GM19035 (cell line): ENCODE data around the gene HYOU1.
A peak's percentile ranks its signal among the peaks of the same experiment; 100 is the strongest.
"Not testable (repeated sequence)": the region's sequence is repeated elsewhere in the genome, so short reads cannot be mapped to it uniquely, and the experiment has no call there.

Experiments used
- ATAC-seq: cut with Tn5 transposase; IDR thresholded peaks from one replicate; pipeline ENCODE4 v1.9.1; 2021; ENCODE audit not compliant: unreplicated experiment

Gene HYOU1

DNA sequence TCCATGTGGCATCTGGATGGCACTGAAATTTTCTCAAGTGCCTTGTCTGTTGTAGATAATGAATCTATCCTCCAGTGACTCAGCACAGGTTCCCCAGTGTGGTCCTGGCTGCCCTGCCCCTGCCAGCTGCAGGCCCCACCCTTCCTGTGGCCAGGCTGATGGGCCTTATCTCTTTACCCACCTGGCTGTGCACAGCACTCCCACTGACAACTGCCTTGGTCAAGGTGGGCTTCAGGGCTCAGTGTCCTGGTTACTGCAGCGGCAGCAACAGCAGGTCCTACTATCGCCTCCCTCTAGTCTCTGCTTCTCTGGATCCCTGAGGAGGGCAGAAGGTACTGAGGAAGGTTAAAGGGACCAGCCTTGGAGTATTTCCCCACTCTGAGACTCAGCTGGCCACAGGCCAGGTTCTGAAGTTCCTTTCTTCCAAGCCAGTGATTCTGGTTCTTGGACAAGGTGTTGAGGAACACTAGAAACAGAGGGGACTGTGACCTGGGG lies 30.8 kb upstream of the HYOU1 start:
- no peak for ATAC-seq

DNA sequence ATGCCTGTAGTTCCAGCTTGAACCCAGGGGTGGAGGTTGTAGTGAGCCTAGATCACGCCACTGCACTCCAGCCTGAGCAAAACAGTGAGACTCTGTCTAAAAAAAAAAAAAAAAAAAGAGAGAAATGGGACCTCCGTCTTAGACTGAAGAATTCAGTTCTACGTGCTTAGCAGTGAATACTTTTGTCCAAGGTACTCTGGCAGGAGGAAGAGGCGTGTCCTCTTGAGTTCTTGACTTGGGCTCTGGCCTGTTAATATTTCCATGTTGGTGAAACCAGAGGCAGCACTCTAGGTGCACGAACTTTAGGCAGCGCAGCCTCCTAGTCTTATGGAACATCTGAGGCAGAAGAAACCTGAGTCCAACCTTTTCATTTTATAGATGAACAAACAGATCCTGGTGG lies 30.1 kb upstream of the HYOU1 start:
- no peak for ATAC-seq

DNA sequence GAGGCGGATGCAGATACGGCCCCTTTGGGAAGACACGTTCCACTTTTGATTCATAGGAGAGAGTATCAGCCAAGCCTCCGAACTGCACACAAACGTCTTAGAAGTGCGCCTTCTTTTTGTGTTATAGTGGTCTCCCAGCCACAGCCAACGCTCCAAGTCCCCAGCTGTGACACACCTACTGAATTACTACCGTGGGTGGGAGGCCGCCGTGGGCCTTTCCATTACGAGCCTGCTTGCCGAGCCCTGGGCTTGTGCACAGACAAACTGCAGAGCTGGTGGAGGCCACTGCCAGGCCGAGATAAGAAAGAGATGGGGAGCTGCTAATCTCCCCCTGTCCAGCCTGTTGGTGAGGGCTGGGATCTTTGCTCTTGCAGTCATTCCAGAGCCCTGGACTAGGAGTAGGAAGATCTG lies 28.4 kb upstream of the HYOU1 start:
- ATAC-seq, result peak; percentile 21

DNA sequence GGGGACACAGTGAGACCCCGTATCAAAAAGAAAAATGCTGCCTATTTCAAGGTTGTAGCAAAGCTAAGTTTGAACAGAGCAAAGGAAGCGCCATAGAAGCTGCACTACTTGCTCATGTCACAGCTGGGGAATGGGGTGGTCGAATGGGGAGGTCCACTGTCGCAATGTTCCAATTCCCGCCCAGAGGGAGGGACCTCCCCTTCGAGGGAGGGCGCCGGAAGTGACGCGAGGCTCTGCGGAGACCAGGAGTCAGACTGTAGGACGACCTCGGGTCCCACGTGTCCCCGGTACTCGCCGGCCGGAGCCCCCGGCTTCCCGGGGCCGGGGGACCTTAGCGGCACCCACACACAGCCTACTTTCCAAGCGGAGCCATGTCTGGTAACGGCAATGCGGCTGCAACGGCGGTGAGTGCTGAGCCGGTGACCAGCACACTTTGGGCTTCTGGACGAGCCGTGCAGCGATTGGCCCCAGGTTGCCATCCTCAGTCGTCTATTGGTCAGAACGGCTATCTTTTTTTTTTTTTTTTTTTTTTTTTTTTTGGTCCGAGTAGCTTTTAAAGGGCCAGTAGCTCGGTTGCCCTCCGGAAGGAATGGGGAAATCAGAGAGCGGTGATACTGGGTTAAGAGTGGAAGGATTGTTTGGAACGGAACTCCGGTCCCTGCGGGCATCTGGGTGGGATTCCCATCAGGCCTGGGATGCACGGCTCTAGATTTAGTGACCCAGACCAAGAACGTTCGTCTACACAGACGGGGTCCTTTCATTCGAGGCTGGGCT lies 27.8 kb upstream of the HYOU1 start, which contains the start of gene HMBS:
Gene HMBS (plus strand): TSS at position 219 of the 774 bp plus-strand sequence. CDS start 153 bp downstream, at position 372.
- peak; percentile 91 for ATAC-seq

DNA sequence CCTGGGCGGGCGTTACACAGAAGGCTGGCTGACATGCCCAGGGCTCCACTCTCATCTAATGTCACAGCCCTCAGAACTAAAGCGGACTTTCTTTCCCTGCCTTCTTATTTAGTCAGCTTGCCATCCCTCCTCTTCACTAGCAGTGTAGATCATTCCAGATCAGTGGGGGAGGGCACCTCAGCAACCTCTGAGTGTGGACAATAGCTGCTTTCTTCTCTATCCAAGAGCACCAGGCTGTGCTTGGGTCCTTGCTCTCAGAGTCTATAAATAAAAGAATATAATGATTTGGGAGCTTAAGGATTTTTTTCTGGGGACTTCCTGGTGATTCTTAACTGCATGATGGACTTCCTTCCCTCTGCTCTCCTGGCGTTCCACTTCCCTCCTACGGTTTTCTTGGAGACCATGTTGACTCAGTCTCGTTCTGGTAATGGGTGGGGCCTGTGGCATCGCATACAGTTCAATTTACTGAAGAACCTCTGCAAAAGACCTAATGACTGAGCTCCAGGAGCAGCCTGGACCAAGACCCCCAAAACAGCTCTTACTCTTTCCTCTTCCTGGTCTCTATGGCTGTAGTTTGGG lies 24.8 kb upstream of the HYOU1 start:
- no peak for ATAC-seq

DNA sequence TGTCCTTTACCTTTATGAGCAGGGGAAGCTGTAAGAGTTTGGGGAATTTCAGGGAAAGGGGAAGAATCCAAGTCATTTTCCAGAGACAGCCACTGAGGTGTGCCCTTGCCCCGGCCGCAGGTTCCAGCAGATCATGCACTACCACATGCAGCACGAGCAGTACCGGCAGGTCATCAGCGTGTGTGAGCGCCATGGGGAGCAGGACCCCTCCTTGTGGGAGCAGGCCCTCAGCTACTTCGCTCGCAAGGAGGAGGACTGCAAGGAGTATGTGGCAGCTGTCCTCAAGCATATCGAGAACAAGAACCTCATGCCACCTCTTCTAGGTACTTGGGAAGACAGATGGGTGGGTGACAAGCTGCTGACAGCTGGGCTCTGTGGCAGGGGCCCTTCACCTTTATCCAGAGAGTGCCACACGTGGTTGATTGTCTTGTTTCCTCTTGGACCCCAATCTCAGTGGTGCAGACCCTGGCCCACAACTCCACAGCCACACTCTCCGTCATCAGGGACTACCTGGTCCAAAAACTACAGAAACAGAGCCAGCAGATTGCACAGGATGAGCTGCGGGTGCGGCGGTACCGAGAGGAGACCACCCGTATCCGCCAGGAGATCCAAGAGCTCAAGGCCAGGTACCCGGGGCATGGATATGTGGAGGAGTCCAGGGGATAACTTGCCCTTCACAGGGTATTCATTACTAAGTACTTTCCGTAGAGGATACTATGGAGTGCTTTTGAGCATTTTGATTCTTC lies 21.8 kb upstream of the HYOU1 start:
- ATAC-seq, result no peak

DNA sequence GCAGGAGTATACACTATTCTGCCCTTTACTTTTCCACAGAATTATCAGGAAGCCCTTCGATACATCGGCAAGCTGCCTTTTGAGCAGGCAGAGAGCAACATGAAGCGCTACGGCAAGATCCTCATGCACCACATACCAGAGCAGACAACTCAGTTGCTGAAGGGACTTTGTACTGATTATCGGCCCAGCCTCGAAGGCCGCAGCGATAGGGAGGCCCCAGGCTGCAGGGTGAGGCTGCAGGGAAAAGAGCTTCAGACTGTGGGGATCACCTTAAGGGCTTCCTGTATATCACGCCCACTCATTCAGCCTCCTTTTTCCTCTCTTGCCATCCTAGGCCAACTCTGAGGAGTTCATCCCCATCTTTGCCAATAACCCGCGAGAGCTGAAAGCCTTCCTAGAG lies 20.8 kb upstream of the HYOU1 start:
- no peak for ATAC-seq

DNA sequence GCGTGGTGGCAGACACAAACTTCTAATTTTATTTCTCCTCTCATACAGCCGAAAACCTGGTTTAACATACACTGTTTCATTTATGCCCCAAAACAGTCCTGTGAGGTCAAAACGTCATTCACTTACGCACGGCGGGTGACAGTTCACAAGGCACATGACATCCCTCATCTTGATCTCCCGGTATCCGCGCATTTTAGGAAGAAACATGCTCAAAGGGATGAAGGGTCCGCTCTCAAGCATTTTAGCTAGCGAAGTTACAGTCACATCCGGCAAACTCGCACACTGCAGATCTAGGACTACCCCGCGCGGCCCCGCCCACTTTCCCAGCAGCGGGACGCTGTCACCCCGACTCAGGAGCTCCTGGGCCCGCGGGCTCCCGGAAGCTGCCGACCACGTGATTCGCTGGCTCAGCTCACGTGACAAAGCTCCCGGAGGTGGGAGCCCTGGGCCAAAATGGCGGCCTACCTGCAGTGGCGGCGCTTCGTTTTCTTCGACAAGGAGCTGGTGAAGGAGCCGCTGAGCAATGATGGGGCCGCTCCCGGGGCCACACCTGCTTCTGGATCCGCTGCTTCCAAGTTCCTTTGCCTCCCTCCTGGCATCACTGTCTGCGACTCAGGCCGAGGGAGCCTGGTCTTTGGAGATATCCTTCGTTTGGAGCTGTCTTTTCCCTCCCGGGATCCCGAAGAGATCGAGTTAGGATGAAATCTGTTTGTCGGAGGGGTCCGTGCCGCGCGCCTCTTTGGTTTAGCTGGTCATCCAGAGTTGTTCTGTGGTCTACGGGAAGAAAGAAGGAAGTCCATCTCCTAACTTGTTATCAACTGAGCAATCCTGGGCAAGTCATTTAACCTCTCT lies 10.6 kb upstream of the HYOU1 start, which contains the start of gene VPS11:
Gene VPS11 (plus strand): TSS at position 448 of the 852 bp plus-strand sequence. CDS start 6 bp downstream, at position 454.
- peak; percentile 90 for ATAC-seq

DNA sequence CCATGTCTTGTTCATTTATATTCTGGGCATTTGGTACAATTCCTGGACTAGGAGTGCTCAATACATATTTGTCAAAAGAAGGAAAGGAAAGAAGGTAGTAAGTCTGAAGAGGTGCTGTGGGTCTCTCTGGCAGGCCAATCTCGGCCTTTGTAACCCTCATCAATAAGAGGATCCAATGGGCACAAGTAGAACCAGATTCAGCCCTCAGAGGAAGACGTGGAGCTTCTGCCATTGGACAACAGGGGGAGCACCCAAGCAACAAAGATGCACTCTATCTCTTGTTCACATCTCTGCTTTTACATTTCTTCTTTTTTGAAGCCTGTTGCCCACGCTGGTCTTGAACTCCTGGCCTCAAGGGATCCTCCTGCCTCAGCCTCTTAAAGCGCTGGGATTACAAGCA lies 8.4 kb upstream of the HYOU1 start:
- no peak for ATAC-seq

DNA sequence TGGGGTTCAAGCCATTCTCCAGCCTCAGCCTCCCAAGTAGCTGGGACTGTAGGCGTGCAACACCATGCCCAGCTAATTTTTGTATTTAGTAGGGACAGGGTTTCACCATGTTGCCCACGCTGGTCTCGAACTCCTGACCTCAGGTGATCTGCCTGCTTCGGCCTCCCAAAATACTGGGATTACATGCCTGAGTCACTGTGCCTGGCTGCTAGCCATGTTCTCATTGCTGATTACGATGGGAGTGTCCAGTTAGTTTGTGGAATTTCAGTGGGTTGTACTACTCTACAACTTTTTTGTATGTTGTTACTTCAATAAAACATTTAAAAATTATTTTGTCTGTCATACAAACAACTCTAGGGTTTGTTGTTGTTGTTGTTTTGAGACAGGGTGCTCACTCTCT lies 5.8 kb upstream of the HYOU1 start:
- no peak for ATAC-seq

DNA sequence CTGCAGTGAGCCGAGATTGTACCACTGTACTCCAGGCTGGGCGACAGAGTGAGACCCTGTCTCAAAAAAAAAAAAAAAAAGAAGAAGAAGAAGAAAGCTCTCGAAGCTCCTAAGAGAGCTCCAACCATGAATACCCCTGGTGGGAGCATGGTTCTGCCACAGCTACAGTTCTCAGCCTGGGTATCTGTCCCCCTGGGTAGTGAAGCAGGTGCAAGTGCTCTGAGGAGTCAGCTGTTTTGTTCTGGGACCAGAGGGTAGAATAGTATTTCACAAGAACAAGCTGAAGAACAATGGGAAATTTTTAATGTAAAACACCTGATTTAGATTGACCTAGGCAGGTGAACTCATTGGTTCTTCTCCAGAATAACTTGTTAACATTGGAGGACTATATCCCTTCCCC lies 4.3 kb upstream of the HYOU1 start:
- no peak for ATAC-seq

DNA sequence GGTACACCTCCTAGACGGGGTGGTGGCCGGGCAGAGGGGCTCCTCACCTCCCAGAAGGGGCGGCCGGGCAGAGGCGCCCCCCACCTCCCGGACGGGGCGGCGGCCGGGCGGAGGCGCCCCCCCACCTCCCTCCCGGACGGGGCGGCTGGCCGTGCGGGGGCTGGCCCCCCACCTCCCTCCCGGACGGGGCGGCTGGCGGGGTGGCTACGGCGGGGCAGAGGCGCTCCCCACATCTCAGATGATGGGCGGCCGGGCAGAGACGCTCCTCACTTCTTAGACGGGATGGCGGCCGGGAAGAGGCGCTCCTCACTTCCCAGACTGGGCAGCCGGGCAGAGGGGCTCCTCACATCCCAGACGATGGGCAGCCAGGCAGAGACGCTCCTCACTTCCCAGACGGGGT lies 2.1 kb upstream of the HYOU1 start:
- not testable (repeated sequence) for ATAC-seq

DNA sequence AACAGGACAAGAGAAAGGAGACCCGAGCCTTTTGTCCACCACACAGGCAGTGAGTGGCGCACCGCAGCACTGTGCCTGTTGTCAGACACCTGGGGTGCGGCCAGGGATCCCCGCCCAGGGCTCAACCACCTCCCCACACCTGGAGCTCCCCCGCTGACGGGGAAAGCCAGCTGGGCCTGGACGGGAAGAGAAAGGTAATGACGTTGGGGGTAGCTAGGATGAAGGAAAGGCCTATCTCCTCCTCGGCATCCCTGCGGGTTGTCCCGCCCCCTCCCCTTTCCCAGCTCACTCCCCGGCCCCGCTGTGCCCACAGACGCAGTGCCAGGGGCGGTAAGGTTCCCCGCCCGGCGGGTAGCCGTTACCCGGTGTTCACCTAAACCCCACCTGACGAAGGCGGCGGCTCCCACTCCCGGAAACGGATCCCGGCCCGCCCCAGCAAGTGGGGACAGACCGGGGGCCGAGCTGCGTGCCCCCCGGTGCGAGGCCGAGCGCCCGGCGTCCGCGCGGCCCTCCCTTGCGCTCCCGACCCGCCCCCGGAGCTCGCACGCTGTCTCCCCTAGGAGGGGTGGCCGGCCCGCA lies 495 bp downstream of the HYOU1 start:
- peak; percentile 21 for ATAC-seq

DNA sequence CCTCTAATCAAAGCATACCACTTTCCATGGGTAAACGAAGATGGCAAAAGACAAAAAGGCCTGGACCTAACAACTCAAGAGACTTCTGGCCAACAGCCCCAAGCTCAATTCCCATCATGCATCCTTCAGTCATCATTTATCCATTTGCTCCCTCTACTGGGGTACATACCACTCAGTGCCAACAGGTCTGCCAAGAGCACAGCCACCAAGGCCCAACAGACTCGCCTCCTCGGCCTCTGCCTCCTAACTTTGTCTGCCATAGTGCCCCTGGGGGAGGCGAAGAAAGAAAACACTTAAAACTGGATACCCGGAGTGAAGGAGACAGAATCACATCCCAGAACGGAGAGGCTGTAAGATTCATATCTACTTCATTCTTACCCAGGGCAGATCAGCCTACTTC lies 1.1 kb downstream of the HYOU1 start:
- no peak for ATAC-seq

DNA sequence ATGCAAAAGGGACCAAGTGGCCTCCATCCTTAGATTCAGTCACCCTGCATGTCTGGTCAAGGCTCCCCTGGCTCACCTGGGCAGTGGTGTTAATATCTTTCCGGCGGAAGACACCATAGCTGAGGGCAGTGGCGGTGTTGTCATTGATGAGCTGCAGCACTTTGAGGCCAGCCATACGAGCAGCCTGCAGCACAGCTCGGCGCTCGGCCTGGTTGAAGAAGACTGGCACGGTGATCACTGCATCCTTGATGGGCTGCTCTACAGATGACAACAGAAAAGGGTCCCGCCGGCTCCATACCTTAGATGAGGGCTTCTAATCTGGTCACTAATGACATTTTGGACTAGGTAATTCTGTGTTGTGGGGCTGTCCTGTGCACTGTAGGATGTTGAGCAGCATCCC lies 2.6 kb downstream of the HYOU1 start:
- no peak for ATAC-seq

DNA sequence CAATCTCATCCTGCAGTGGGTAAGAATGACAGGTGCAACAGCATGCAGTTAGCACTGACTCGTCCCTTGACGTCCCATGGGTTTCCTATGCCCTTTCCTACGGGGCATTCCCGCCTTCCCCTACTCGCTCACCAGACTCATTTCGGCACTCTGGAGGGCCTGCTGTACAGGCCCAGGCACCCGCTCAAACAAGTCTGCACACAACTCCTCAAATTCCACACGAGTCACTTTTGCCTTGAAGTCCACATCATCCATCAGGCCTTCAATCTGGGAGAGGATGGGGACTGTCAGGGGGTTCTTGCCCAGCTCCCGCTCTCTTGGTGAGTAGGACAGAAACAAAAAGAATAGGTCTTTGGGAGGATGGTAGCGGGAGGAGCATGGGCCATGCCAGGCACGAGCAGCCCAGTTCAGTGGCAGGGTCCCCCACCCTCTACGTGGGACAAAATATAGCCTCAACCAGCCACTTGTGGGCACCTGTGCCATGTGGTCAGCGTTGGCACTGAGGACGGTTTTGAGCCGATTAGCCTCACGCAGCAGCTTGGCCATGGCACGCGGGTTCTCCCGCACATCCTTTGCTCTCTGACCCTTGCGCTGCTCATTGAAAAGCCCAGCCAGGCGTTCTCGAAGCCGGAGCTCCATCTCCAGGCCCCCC lies 4.7 kb downstream of the HYOU1 start:
- no peak for ATAC-seq

DNA sequence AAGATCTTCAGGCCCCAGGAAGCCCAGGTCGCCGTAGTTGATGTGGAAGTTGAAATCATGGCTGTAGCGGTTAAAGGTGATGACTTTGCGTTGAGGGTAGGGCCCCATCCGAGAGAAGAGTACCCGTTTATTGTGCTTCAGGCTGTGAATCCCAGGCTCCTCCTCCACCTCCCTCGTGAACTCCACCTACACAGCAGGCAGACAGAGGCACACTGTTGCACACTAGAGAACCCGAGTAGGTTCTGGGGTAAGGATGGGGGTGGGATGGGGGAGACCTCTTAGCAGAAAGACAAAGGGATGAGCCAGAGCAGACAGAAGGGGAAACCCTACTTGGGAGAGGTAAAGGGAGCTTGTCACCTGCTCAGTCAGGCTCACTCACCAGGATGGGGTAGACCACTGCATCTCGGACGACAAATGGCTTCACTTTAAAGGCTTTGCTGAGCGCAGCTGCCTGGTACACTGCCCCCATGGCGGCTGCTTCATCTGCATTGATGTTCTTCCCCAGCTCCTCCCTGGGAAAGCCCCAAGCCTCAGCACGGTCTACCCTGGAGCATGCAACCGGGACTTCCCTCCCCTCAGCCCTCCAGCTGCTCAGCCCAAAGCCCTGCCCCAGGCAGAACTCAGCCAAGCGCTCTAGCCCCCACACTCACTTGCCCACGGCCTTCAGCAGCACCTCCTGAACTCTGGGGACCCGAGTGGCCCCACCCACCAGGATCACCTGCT lies 5.4 kb downstream of the HYOU1 start:
- peak; percentile 48 for ATAC-seq

DNA sequence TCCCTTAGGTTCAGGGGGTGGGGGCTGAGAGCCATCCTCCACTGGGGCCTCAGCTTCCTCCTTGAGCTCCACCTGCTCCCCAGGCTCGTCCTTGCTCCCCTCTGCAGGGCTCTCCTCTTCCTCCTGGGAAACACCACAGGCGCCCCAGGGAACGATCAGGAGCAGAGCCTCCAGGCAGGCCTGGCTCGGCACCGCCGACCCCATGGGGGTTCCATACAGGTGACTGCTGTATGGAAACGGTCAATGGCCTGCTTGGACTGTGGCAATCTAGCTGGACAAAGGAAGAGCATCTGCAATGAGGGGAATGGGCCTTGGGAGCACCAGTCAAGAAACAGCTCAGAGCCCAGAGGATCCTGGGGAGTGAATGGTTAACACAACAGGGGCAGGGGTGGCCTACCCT lies 7.9 kb downstream of the HYOU1 start:
- ATAC-seq, result no peak

DNA sequence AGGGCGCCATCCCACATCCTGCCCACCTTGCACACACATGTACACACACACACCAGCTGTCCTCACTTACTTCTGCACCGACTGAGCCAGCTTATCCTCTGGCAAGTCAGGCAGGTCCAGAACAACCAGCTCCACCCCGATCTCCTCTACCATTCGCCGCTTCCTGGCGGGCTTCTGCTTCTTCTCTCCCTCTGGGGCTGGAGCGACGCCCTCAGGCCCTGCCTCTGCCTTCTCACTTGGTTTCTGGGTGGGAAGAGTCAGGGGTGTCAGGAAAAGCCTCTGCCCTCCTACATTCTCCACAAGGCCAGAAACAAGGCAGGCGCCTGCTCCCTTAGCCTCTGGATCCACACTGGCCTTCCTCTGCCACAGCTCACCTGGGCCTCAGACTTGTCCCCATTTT lies 8.4 kb downstream of the HYOU1 start:
- no peak for ATAC-seq
